ENCODE data around the gene TECTB.

TECTB gene

DNA sequence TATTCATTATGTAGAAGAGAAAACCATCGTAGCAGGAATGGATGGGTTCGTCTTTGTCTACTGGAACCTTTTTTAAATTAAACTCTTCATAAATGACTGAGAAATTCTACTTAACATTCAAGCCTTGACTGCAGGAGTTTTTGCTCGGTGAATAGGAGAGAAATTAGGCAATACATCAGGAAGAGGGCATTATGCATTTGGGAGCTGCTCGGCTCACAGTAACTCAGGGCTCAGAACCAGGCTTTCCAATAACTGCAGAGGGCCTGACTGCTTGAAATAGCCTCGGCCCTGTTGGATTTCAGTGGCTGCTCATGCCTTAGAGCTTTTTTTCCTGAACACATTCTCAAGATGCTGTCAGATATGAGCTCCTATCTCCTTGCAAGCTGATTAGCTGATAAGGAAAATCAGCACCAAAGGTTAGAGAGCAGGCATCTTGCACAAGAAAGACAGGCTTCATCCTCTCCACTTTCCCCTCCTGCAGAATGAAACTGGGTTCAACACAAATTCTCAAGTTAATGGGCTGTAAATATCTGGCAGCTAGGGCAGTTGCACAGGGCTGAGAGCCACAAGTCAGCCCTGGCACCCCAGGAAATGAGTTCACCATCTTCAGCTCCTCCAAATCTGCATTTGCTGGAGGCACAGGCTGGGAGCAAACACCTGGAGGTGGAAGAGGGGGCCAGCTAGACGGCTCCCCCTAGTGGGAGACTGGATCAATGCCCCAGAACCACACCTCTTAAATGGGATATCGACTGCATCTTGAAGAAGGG lies 24.3 kb downstream of the TECTB start:
- DNase-seq (ENCODE audit: low read depth in 4 of 4, low spot score in 1 of 4) = peak in 2 of 4 experiments; percentile 4 to 16

DNA sequence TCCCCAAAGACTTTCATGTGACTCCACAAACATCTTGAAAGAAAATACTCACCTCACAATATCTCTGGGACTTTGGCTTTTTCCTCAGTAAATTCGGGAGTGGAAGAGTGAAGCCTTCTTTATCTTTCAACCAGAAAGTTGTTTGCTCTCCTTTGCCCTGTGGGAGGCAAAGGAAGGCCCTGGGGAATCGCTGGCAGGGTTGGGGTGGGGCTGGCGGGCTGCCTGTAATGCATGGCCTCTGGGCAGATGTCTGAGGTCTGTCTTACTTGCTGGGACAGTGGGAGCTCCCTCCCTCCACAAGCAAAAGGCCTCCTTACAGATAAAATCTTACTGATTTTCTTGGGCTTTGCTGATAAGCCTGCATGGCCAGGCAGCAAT lies 24.9 kb downstream of the TECTB start:
- no peak for DNase-seq (ENCODE audit: low read depth in 4 of 4, low spot score in 1 of 4)

DNA sequence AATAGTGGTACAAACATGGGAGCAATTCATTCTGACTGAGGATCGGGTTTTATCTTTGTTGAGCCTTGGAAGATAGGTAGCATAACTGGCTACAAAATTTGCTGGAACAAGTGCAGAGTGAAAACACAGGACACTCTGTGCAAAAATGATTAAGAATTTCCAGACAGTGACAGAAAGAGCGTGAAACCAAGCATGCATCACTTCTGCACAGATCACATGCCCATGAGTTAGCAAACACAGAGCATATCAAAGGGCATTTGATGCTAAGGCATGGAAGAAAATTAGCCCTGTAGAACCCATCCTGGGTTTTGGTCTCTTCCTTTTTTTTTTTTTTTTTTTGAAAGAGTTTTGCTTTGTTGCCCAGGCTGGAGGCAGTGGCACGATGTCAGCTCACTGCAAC lies 28.3 kb downstream of the TECTB start:
- no peak for DNase-seq (ENCODE audit: low read depth in 4 of 4, low spot score in 1 of 4)

DNA sequence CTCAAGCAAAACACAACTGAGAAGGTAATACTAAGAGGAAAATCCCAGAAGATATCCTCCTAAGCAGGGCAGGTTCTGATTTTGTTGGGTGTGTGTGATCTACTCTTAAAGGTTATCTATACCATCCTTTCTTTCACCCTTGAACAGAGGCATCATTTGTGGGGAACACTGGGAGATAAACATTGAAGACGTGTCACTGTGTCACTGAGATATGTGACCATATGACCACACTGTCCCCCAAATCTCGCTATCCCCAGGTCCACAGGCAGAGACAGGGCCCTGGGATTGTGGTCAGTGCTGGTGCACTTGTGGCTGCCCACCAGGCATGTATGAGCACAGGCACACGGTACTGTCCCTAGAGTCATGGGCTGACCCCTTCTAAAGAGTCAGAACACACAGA lies 30.0 kb downstream of the TECTB start:
- DNase-seq (ENCODE audit: low read depth in 4 of 4, low spot score in 1 of 4) = no peak

- DNase-seq (ENCODE audit: low read depth in 4 of 4, low spot score in 1 of 4) = no peak
These were observed 30.7 kb downstream of the TECTB start for GRCh38 chr10:112313911-112314310.

- DNase-seq (ENCODE audit: low read depth in 4 of 4, low spot score in 1 of 4) = peak; percentile 66 to 69 (median 68)
These were observed 31.7 kb downstream of the TECTB start for GRCh38 chr10:112314822-112315474.

GRCh38 chr10:112327678-112328077 lies 44.5 kb downstream of the TECTB start:
- no peak for DNase-seq (ENCODE audit: low read depth in 4 of 4, low spot score in 1 of 4)

DNA sequence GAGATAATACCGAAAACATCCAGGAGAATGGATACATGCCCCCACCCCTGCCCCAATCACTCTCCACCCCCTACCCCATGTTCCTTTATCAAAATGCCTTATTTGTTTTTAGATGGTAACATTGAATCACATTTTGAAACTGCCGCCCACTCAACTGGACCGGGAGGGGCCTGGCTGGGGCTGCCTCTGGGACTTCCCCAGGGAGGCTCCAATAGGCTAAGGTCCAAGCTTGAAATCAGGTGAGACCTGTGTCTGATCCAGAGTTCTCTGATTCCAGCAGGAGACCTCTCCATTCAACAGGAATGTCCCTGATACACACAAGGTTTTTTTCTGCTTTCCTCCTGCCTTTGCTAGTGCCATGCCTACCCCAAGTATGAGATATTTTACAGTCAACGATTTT lies 47.0 kb downstream of the TECTB start:
- DNase-seq (ENCODE audit: low read depth in 4 of 4, low spot score in 1 of 4) = no peak

DNA sequence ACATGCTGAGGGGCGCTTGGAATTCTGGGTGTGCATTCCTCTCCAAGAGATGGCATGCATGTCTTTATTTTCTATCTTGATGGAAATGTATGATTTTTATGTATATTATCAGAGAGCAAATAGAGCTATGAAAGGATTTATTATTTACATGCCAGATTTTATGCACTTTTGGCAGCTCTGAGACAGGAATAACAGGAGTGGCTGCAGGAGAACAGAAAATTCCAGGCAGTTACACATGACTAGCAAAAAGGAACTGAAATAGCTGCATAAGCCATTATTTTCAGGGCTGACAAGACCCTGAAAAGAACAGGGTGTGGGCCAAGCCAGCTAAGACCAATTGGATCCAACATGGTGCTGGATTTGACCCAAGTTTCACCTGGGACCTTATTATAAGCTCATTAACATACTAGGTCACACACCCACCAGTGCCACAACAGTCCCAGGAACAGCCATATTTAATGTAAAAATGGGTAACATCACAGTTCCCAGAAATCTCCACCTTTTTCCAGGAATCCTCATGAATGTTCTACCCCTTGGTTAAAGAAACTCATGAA lies 47.5 kb downstream of the TECTB start:
- DNase-seq (ENCODE audit: low read depth in 4 of 4, low spot score in 1 of 4) = no peak

- no peak for DNase-seq (ENCODE audit: low read depth in 4 of 4, low spot score in 1 of 4)
These were observed 48.8 kb downstream of the TECTB start for GRCh38 chr10:112332022-112332421.

DNA sequence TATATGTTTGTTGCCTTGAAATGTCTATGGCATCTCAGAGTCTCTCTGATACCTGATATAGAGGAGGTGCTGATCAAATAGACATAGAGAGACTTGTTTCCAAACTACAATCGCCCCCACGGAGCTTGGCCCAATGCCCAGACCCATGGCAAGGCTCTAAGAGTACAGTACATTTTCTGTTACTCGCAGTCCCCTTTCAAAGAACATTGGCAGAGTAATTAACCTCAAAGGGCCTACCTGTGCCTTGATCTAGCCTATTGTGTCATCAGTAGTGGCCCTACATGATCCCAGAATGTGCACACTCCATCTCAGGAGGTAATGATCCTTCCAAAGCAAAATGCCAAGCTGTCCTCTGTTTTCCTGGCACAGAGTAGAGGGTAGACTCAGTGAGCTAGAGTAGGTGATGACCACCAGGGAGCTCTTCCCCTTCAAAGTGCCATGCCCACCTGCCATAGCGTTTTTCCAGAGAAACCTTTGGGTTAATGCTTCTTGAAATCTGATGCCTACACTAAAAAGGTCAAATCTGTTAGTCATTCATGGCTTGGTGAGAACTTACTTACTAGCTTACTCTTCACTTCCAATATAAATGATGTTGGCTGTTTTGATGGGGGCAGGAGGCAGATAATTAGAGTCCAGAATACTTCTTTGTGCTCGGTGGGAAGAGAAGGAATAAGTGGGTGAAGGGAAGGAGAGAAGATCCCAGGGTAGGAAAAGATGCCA lies 49.5 kb downstream of the TECTB start:
- DNase-seq (ENCODE audit: low read depth in 4 of 4, low spot score in 1 of 4) = no peak

GRCh38 chr10:112333452-112333851 lies 50.3 kb downstream of the TECTB start:
- DNase-seq (ENCODE audit: low read depth in 4 of 4, low spot score in 1 of 4) = no peak

DNA sequence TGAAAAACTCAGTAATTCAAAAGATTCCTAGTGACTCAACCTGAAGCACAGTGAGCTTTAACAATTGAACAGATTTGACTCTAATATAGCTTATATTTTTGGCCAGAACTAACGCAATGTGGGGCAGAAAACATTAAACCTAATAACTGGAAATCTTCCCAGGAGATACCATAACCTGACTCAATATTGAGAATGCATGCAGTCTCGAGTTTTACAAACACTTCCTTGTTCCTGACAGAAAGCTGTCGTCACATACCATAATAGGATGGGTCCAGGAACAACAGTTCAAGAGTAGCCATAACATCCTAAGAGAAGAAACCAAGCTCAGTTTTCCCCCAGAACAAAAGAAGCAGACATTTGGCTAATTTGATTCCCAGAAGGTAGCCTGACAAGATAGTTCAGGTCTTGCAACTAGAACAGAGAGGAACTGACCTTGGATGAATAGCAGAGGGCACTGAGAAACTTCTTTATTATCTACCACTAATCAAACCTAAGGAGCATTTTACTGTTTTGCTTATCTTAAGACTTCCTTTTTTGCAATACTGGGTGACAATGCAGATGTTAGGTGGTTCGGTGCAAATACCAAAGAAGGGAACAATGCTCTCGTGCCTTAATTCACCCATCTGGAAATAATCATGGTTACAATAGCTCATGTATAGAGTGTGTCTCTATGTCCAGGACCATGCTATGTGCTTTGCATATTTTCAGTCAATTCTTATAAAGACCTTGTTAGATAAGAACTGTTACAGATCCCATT lies 52.1 kb downstream of the TECTB start:
- DNase-seq (ENCODE audit: low read depth in 4 of 4, low spot score in 1 of 4) = no peak

DNA sequence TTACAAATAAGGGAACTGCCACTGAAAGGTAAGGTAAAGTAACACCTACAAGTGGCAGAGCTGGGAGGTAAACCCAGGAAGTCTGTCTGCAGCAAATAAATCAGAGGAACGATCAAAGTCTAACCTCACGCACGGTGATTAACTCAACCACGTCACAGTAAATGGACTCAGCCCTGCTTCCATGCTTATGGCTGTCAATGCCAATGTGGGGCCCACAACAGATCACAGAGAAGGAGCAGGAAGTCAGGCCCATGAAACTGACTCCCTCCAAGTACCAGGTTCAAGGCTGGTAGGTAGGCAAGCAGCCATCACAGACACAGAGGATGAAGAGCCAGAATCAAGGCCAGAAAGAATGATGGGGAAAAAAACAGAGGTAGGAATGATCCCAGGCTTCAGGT lies 52.7 kb downstream of the TECTB start:
- DNase-seq (ENCODE audit: low read depth in 4 of 4, low spot score in 1 of 4) = no peak

GRCh38 chr10:112336556-112337201 lies 53.5 kb downstream of the TECTB start:
- no peak for DNase-seq (ENCODE audit: low read depth in 4 of 4, low spot score in 1 of 4)

- DNase-seq (ENCODE audit: low read depth in 4 of 4, low spot score in 1 of 4) = no peak
These were observed 55.8 kb downstream of the TECTB start for GRCh38 chr10:112338957-112339356.

- no peak for DNase-seq (ENCODE audit: low read depth in 4 of 4, low spot score in 1 of 4)
These were observed 57.4 kb downstream of the TECTB start for GRCh38 chr10:112340601-112341000.

- DNase-seq (ENCODE audit: low read depth in 4 of 4, low spot score in 1 of 4) = no peak
These were observed 60.0 kb downstream of the TECTB start for GRCh38 chr10:112343056-112343806.

- no peak for DNase-seq (ENCODE audit: low read depth in 4 of 4, low spot score in 1 of 4)
These were observed 61.1 kb downstream of the TECTB start for GRCh38 chr10:112344261-112344660.

DNA sequence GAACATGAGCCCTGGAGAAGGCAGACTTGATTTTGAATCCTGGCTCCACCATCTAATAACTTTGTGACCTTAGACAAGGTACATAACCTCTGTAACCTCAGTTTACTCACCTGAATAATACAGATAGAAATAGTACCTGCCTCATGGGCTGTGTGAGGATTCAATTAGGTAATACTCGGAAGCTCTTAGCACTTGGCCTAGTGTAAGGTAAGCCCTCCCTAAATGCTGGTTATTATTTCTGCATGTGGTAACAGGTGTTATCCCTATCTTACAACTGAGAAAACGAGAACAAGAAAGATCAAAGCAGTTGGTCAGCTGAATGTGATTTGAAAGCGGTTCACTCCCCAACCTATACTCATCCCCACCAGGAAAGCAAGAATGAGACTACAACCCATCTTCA lies 62.0 kb downstream of the TECTB start:
- no peak for DNase-seq (ENCODE audit: low read depth in 4 of 4, low spot score in 1 of 4)

Data from stimulated activated CD4-positive, alpha-beta T cell treated with anti-CD3 and anti-CD28 coated beads, Interleukin-1b, Interleukin-23, amount 100 ng/mL, for 24 hours (primary cell).